ENCODE results near the gene CCSER1. TPM values are rescaled to one million over a fixed set of nuclear protein-coding genes. Genes with fewer than 3 reads are reported as not detected.

The CCSER1 gene
- total RNA-seq, 1 donor from 2014 or later, result 8.4 TPM

DNA sequence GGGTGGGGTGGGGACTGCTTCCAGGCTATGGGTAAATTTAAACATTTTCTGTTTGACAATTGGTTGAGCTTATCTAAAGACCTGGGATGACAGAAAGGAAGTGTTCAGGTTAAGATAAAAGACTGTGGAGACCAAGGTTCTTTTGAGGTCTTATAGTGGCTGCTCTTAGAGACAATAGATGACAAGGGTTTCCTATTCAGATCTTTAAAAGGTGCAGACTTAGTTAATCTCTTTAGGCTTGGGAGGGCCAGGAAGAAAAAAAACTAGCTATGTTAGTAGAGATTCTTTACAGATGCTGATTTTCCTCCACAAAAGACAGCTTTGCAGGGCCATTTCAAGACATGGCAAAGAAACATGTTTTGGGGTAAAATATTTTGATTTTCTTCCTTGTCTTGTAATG, 972.5 kb downstream of the CCSER1 start:
- intact Hi-C loops (cut with DNase I), result no loop called here
- no peaks in the 10 kb centered on the region for H3K27me3 ChIP-seq (ENCODE audit: low read depth)
- no peaks in the 10 kb centered on the region for H3K4me1 ChIP-seq
- H3K4me3 ChIP-seq, result no peak overlapping the region
- H3K9me3 ChIP-seq, result peaks cover 8% of the 10 kb centered on the region
- H3K36me3 ChIP-seq, result no peaks in the 10 kb centered on the region
- H3K27ac ChIP-seq, result no peak overlapping the region
- TF ChIP-seq, protein P1, sequence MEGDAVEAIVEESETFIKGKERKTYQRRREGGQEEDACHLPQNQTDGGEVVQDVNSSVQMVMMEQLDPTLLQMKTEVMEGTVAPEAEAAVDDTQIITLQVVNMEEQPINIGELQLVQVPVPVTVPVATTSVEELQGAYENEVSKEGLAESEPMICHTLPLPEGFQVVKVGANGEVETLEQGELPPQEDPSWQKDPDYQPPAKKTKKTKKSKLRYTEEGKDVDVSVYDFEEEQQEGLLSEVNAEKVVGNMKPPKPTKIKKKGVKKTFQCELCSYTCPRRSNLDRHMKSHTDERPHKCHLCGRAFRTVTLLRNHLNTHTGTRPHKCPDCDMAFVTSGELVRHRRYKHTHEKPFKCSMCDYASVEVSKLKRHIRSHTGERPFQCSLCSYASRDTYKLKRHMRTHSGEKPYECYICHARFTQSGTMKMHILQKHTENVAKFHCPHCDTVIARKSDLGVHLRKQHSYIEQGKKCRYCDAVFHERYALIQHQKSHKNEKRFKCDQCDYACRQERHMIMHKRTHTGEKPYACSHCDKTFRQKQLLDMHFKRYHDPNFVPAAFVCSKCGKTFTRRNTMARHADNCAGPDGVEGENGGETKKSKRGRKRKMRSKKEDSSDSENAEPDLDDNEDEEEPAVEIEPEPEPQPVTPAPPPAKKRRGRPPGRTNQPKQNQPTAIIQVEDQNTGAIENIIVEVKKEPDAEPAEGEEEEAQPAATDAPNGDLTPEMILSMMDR (IDR thresholded peaks at IDR 0.05), result no peak
- ATAC-seq (no peak), DNase-seq (no peak)

DNA sequence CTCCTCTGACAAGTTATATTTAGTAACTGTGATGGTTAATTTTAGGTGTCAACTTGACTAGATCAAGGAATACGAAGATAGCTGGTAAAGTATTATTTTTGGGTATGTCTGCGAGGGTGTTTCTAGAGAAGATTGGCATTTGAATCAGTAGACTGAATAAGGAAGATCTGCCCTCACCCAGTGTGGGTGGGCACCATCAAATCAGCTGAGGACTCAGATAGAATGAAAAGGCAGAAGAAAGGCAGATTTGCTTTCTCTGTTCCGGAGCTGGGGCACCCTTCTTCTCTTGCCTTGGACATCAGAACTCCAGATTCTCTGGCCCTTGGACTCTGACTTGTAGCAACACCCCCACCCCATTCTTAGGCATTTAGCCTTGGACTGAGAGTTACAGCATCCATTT, 981.6 kb downstream of the CCSER1 start:
- TF ChIP-seq, protein P1 (IDR thresholded peaks at IDR 0.05), result no peak
- Histone ChIP-seq H3K4me3 (no peak overlapping the region), H3K27me3 (ENCODE audit: low read depth) (no peaks in the 10 kb centered on the region), H3K27ac (no peak overlapping the region), H3K9me3 (peaks cover 3% of the 10 kb centered on the region), H3K36me3 (no peaks in the 10 kb centered on the region), H3K4me1 (no peaks in the 10 kb centered on the region)
- DNase-seq (no peak), ATAC-seq (no peak)
- intact Hi-C loops (cut with DNase I), result no loop called here

DNA sequence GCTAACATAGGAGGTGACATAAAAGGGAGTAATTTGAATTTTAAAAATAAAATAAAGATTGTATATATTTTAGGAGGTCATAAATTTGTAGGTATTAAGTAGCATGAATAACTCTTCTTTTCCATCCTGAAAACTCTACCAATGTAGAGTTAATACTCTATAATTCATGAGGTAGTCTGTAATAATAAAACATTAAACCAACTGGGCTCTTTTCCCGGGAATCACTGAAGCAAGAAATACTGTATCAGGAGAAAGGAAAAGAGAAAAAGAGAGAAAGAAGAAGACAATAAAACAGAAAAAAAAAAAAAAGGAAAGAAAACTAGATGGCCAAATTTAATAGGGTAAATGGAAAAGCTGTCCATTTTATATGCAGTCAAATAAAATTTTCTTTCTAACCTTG, 984.4 kb downstream of the CCSER1 start:
- TF ChIP-seq, protein P1 (IDR thresholded peaks at IDR 0.05), result no peak
- no peaks in the 10 kb centered on the region for H3K9me3 ChIP-seq
- DNase-seq (no peak), ATAC-seq (no peak)
- no peak overlapping the region for H3K4me3 ChIP-seq
- intact Hi-C loops (cut with DNase I), result no loop called here
- no peaks in the 10 kb centered on the region for H3K36me3 ChIP-seq
- no peaks in the 10 kb centered on the region for H3K4me1 ChIP-seq
- no peak overlapping the region for H3K27ac ChIP-seq
- no peaks in the 10 kb centered on the region for H3K27me3 ChIP-seq (ENCODE audit: low read depth)

DNA sequence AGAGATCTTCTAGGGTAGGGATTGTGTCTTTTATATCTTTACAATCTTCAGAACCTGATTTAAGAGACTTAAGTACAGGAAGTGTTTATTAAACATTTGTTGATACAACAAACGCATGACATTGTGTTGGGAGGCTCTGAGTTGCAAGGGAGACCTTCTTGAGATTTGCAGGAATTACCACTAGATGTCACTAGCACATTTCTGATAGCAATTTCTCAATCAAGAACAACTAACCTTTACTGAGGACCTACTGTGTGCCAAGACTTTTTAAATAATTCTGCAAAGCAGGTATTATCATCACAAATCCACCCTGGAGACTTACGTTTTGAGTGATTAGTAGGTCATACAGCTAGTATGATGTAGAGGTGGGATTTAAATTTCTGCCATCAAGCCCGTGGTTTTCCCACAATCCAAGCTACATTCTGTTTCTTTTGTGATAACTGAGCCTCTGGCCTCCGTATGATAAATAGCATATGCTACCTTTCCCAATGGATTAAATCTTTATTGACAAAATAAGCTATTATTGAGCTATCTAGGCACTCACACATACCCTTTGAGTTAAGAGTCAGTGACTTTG, 986.0 kb downstream of the CCSER1 start:
- no peak for DNase-seq
- Histone ChIP-seq H3K4me1 (no peaks in the 10 kb centered on the region), H3K9me3 (no peaks in the 10 kb centered on the region), H3K27me3 (ENCODE audit: low read depth) (no peaks in the 10 kb centered on the region), H3K36me3 (no peaks in the 10 kb centered on the region), H3K4me3 (no peak overlapping the region), H3K27ac (no peak overlapping the region)
- no peak for ATAC-seq
- intact Hi-C loops (cut with DNase I), result no loop called here
- TF ChIP-seq, protein P1 (IDR thresholded peaks at IDR 0.05), result peak; percentile 38

DNA sequence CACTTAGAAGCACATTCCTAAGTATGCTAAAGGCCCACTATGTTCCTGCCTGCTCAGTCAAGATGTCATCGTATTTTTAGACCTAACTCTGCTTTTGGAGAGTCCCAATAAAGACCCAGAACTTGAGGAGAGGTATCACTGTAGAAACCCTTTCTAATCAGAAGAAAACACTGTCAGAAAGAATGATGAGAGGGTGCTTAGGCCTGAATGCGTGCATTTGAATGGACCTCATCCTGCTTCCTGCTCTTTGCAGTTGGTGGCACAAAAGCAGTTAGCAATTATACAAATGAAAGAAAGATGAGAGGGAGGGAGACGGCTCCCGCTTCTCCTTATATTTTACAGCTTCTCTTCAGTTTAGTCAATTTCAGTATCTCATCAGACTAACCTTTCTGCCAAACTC, 987.2 kb downstream of the CCSER1 start:
- H3K4me3 ChIP-seq, result no peak overlapping the region
- no peaks in the 10 kb centered on the region for H3K9me3 ChIP-seq
- H3K27me3 ChIP-seq (ENCODE audit: low read depth), result no peaks in the 10 kb centered on the region
- ATAC-seq (no peak), DNase-seq (no peak)
- TF ChIP-seq, protein P1 (IDR thresholded peaks at IDR 0.05), result no peak
- H3K27ac ChIP-seq, result no peak overlapping the region
- H3K4me1 ChIP-seq, result no peaks in the 10 kb centered on the region
- intact Hi-C loops (cut with DNase I), result no loop called here
- H3K36me3 ChIP-seq, result no peaks in the 10 kb centered on the region

DNA sequence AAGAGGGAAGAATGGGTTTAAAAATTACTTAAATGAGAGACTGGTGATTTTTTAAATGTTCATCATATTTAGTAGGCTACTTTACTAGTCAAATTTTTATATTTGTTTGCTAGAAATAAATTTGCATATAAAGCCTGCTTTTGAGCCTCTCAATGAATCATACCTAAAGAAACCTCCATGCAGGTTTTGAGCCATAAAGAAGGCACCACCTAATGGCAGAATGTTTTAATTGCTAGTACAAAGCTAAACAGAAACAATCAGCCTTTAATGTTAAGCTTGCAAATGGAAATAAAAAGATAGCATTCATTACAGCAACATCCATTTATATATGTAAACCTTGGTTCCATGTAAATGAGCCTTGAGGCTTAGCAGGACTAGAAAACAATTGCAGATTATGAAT, 989.7 kb downstream of the CCSER1 start:
- Histone ChIP-seq H3K36me3 (no peaks in the 10 kb centered on the region), H3K4me3 (no peak overlapping the region), H3K27ac (no peak overlapping the region), H3K9me3 (no peaks in the 10 kb centered on the region), H3K4me1 (no peaks in the 10 kb centered on the region), H3K27me3 (ENCODE audit: low read depth) (no peaks in the 10 kb centered on the region)
- intact Hi-C loops (cut with DNase I), result no loop called here
- no peak for ATAC-seq
- TF ChIP-seq, protein P1 (IDR thresholded peaks at IDR 0.05), result no peak
- no peak for DNase-seq
